HG03196 (cell line): Measurements from ENCODE around the gene LYRM4.
"Not testable (repeated sequence)": the region's sequence is repeated elsewhere in the genome, so short reads cannot be mapped to it uniquely, and the experiment has no call there.

ENCODE experiments used
- ATAC-seq: cut with Tn5 transposase; IDR thresholded peaks from one replicate; pipeline ENCODE4 v1.9.1; 2021; ENCODE audit not compliant: unreplicated experiment

The LYRM4 gene

GRCh38 chr6:5125152-5126006 lies 135.4 kb downstream of the LYRM4 start:
- no peak for ATAC-seq

DNA sequence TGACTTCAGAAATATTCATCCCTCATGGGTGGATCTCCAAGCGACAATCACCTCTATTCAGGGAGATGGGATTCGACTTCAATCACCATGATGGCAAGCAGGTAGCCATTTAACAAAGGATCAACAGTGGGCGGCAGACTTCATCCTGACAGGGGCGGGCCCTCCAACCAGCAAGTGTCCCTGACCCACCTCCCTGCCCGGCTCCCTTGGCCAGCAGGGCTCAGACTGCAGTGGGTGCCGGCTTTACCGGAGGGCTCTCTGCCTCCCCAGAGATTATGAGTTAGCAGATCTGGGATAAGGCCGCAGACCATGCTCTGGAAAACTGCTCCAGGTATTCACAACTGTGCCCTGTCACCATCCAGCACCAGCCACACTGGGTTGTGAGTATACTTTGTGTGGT lies 136.2 kb downstream of the LYRM4 start:
- no peak for ATAC-seq

- ATAC-seq: no peak
Observed at GRCh38 chr6:5123296-5124143, 137.2 kb downstream of the LYRM4 start.

DNA sequence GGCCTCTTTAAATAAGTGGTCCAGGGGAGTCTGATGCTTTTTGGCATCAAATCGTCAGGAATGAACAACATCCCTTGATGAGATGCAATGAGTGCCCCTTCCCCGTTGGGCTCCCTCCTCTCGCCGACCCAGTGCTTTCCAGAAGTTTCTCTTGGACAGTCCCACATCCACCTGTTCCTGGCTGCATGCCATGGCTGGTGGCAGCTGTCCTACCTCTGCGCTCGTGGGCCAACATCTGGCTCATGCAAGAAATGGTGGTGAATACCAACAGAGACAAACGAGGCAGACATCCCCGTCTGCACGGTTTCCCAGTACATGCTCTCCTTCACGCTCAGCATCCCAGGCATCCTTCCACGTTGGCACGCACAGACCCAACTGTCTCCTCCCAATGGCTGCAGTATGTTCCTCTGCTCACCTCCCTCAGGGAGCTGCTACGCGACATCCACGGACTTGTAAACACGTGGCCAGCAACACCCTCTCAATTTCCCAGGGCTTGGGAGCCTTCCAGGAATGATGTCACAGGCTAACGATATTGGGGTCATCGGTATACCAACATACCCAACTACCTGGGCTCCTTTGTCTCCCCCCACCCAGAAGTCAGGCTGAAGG lies 138.1 kb downstream of the LYRM4 start:
- no peak for ATAC-seq

GRCh38 chr6:5121956-5122355 lies 138.8 kb downstream of the LYRM4 start:
- no peak for ATAC-seq

- ATAC-seq: no peak
Observed at GRCh38 chr6:5121479-5121878, 139.3 kb downstream of the LYRM4 start.

DNA sequence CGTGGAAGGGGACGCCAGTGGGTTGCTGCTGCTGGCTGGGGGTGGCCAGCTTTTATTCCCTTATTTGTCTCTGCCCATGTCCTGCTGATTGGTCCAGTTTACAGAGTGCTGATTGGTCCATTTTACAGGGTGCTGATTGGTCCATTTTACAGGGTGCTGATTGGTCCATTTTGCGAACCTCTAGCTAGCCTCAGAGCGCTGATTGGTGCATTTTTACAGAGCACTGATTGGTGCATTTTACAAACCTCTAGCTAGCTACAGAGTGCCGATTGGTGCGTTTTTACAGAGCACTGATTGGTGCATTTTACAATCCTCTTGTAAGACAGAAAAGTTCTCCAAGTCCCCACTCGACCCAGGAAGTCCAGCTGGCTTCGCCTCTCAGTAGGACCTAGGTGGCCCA lies 140.2 kb downstream of the LYRM4 start:
- not testable (repeated sequence) for ATAC-seq

DNA sequence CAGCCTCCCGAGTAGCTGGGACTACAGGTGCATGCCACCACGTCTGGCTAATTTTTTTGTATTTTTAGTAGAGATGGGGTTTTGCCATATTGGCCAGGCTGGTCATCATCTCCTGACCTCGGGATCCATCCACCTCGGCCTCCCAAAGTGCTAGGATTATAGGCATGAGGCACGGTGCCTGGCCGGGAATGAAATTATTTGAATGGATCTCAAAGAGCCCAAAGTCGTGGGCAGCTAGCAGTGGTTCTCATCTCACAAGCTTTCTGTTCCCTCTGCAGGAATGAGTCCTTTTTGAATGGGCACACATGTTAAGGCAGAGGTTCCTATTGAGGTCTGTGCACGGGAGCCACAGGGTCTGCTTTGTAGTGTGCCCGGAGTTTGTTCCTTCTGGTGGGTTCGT lies 140.7 kb downstream of the LYRM4 start:
- no peak for ATAC-seq

GRCh38 chr6:5119090-5119951 lies 141.4 kb downstream of the LYRM4 start:
- no peak for ATAC-seq

DNA sequence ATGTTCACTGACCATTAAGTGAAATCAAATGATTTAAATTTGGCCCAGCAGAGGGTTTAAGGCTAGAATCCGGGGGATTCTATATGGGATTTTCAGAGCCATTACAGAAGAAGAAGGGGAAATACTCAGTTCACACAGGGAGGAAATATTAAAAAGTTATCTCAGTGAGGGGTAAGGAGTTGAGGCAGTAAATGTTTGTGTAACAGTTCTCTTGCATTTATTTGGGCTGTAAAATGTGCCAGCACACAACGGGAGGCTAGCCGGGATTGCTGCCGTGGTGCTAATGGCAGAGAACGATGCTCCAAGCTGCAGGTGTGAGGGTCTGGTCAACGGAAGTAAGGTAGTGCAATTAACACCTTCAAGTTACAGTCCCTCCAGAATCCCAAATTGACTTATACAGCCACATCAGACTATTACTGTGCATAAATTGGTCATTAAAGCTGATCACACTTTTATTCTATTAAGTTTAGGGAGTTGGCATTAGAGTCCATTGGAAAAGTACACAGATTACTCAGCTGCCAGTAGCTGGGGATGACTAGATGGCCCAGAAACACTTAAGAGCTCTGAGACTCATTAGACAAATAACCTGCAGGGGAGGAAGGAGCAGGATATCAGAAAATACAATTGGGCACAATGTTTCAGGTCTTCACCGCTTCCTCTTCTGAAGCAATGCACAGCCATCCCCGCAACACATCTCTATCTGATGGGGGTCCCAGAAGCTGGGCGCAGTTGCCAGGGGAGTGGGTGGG lies 144.3 kb downstream of the LYRM4 start:
- no peak for ATAC-seq

DNA sequence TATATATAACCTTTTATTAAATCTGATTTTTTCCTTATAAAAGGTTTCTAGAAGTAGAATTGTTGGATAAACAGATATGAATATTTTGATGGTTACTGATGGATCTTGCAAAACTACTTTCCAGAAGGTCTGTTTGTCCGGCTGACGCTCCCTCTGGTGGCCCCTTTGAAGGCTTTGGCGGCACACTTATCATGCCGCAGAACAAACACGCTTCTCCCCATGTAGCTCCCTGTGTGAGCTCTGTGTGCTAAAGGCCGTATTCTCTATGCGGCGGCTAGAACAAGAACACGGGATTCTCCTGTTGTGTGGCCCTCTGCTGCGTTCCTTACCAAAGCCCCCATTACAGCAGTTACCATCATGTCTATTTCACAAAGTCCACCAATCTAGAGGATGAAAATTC lies 145.6 kb downstream of the LYRM4 start:
- ATAC-seq: no peak

DNA sequence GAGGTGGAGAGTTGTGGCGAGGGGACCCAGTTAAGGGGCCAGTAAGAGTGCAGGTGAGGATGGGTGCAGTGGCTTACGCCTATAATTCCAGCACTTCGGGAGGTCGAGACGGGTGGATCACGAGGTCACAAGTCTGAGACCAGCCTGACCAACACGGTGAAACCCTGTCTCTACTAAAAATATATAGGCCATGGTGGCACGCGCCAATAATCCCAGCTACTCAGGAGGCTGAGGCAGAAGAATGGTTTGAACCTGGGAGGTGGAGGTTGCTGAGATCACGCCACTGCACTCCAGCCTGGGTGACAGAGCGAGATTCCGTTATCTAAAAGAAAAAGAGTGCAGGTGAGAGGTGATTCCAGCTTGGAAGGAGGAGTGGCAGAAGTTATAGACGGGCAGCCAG lies 147.7 kb downstream of the LYRM4 start:
- no peak for ATAC-seq

DNA sequence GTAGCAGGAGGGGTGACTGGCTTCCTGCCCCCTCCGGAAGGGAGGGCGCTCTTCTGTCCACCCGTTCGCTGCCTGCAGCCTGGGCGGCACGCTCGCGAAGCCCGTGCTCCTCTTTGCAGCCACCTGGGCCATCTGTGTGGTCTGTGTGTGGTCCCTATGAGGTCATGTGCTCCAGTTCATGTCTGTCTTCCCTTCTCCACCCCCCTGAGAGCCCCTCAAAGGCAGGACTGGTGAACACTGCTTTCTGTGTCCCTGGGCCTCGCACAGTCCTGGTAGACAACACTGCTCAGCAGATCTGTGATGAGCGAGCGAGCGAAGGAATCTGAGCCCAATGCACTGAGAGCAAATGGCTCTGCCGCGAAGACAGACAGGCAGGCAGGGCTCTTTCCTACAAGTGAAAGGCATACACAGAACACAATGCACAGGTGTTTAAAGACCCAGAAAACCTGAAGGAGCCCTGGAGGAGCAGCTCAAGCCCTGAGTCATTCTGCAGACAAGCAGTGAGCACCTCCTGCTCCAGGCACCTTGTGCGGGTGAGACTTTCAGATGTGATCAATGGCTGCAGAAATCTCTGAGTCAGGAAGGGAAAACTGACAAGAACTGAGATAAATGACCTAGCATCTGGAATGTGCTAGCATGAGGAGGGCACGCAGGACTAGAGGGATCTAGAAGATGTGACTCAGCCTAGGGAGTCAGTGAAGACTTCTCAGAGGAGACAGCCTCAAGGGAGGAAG lies 148.5 kb downstream of the LYRM4 start:
- ATAC-seq: no peak

DNA sequence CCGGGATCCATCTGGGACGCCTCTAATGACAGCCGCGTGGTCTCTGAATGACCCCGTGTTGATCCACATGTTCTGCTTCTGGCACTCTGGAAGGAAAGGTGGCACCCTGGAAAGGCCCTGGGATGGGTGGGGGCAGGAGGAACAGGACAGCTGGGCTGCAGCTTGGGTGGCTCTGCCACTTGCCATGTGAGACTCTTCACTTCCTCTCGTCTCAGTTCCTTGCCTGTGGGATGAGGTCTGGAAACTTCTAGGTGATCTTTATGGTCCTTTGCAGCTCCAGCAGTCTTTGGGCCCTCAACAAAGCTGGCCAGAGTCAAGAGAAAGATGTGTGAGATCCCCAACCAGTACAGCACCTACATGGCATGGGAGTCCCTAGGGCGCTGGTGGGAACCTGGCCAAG lies 149.1 kb downstream of the LYRM4 start:
- no peak for ATAC-seq

- ATAC-seq: no peak
Observed at GRCh38 chr6:5110246-5110645, 150.5 kb downstream of the LYRM4 start.

DNA sequence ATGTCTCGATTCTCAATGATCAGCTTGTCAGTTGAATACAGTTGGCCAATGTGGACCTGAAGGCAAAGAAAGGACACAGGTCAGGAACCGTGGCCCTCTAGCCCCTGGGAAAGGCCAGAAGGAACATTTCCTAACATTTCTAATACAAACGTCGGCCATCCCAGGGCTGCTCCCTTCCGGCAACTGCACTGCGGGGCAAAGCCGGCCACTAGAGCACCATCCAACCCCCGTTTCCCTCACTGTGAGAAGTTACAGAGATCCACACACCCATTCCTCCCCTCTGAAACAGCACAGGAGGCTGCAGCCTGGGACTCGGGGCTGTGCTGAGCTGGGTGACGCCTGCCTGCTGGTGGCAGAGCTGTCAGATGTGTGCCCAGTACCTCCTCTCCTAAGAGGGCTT lies 151.3 kb downstream of the LYRM4 start:
- ATAC-seq: no peak

DNA sequence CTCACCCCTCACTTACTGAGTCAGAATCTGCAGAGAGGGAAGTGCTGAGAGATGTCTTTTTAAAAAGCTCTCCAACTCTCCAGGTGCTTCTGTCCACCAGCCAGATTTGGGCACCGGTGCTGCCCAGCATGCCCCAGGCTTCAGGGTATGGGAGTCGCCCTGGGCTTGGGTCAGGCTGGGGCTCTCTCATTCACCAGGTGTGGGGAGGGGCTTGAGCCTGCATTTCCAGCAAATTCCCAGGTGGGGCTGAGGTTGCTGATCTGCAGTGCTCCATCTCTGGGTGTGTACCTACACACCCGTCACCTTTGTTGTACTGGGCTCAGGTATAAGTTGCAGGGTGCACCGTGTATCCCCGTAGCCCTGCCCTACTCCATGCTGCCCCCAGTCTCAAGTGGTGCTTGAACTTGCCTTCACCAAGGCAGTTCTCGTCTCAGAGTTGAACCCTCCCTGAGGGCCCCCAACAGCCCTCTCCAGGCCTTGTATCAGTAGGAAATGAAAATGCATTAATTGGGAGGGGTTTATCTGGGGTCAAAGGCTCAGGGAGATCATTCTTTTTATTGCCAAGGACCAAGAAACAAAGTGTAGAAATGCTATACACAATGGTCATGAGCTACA lies 152.1 kb downstream of the LYRM4 start:
- no peak for ATAC-seq

- ATAC-seq: no peak
Observed at GRCh38 chr6:5108068-5108467, 152.7 kb downstream of the LYRM4 start.

DNA sequence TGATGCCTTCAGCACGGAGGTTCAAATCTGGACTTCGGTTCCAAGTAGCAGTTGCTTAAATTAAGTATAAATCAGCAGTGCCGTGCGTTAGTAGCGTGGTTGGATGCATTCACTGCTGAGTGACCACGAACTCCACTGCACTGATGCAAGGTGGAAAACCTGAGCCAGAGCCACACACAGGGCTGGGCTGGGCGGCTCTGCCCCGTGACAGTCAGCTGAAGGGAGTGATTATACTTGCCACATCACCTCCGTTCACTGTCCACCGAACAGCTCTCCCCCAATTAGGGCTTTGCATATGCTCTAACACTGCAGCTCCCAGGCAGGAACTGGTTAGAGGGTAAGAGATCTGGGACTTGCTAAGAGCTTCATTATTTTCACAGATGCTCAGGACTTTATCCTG lies 153.4 kb downstream of the LYRM4 start:
- no peak for ATAC-seq
